Cardiac muscle cell (in vitro differentiated cells and primary cell): ENCODE results near the gene NDUFAF8. TPM values are rescaled to one million over a fixed set of nuclear protein-coding genes. Genes with fewer than 3 reads are reported as not detected.

ENCODE experiments used
- DNase-seq, 2 donors: peaks; one replicate each; pipeline versions ENCODE4 v3.0.0 to v3.0.0-alpha.2; 2010 to 2017; ENCODE audit warnings: low read depth in 1 of 2, low spot score in 1 of 2
- H3K27ac ChIP-seq: fragments of 200-600 bp; sonication (generic); 2 replicates; pipeline ENCODE4 v1.5.1; 2016
- H3K27me3 ChIP-seq: fragments of 200-600 bp; sonication (generic); 2 replicates; pipeline ENCODE4 v1.6.0; 2016; ENCODE audit warnings: control low read depth
- H3K36me3 ChIP-seq: fragments of 200-600 bp; sonication (generic); 2 replicates; pipeline ENCODE4 v1.5.1; 2016; ENCODE audit warnings: control low read depth
- H3K4me1 ChIP-seq: fragments of 200-600 bp; sonication (generic); 2 replicates; pipeline ENCODE4 v1.8.1; 2017; ENCODE audit warnings: low read depth, mild to moderate bottlenecking, mixed run types
- H3K4me3 ChIP-seq: fragments of 200-600 bp; sonication (generic); 2 replicates; pipeline ENCODE4 v1.5.1; 2016; ENCODE audit warnings: mild to moderate bottlenecking
- H3K9me3 ChIP-seq: fragments of 200-600 bp; sonication (generic); 2 replicates; pipeline ENCODE4 v1.5.1; 2017; ENCODE audit warnings: low read depth, mild to moderate bottlenecking, control low read depth
- CTCF ChIP-seq: IDR thresholded peaks from 2 replicates; pipeline ENCODE4 v1.5.1; 2012; ENCODE audit warnings: low read depth, mild to moderate bottlenecking, low read length
- polyA plus RNA-seq: library from polyadenylated mRNA; unstranded; fragments of >200 nt; fragmentation: Nextera tagmentation; extraction: Ambion mirVana; gene quantifications from 2 replicates; pipeline ENCODE4 v1.2.1, GENCODE V29; 2016
- total RNA-seq: library from RNA; depleted of rRNA; stranded (reverse); fragments of >200 nt; gene quantifications from 2 replicates; pipeline ENCODE4 v1.2.3, GENCODE V29; 2016

The NDUFAF8 gene
- total and polyA plus RNA-seq, 2 experiments from 2014 or later, result 52.3 to 142 TPM

- H3K4me1 ChIP-seq, result peaks cover 14% of the 10 kb centered on the region
- H3K27ac ChIP-seq, result no peak overlapping the region
- no peak overlapping the region for H3K4me3 ChIP-seq
- H3K9me3 ChIP-seq, result no peaks in the 10 kb centered on the region
- H3K27me3 ChIP-seq, result no peaks in the 10 kb centered on the region
- no peak for TF ChIP-seq CTCF
- H3K36me3 ChIP-seq, result peaks cover 2% of the 10 kb centered on the region
- DNase-seq, result no peak
Observed at GRCh38 chr17:81289627-81290026, 50.5 kb downstream of the NDUFAF8 start.

GRCh38 chr17:81290230-81290629 lies 51.1 kb downstream of the NDUFAF8 start:
- Histone ChIP-seq H3K27me3 (no peaks in the 10 kb centered on the region), H3K27ac (no peak overlapping the region), H3K36me3 (peaks cover 2% of the 10 kb centered on the region), H3K9me3 (no peaks in the 10 kb centered on the region), H3K4me1 (peaks cover 8% of the 10 kb centered on the region), H3K4me3 (no peak overlapping the region)
- TF ChIP-seq CTCF, result no peak
- no peak for DNase-seq

Other genes with a start within 250 kb of the NDUFAF8 start
- 35.5 and 41.4 TPM in 2 replicates for gene CHMP6, start 247.5 kb upstream of the NDUFAF8 start, total RNA-seq
- gene CHMP6, start 247.5 kb upstream of the NDUFAF8 start, polyA plus RNA-seq, result 46.4 and 58.8 TPM in 2 replicates
- 16.2 and 24.9 TPM in 2 replicates for gene BAIAP2, start 204.2 kb upstream of the NDUFAF8 start, total RNA-seq
- gene BAIAP2, start 204.2 kb upstream of the NDUFAF8 start, polyA plus RNA-seq, result 22.4 and 22.5 TPM in 2 replicates
- gene PVALEF, start 73.8 kb upstream of the NDUFAF8 start, total RNA-seq, result 0.67 and 0.86 TPM in 2 replicates
- gene PVALEF, start 73.8 kb upstream of the NDUFAF8 start, polyA plus RNA-seq, result 0.37 and 0.44 TPM in 2 replicates
- 13.8 and 21.9 TPM in 2 replicates for gene AATK, start 73.1 kb upstream of the NDUFAF8 start, total RNA-seq
- gene AATK, start 73.1 kb upstream of the NDUFAF8 start, polyA plus RNA-seq, result 8.0 and 17.1 TPM in 2 replicates
- gene CEP131, start 16.4 kb upstream of the NDUFAF8 start, total RNA-seq, result 23.2 and 37.0 TPM in 2 replicates
- 29.2 and 35.4 TPM in 2 replicates for gene CEP131, start 16.4 kb upstream of the NDUFAF8 start, polyA plus RNA-seq
- gene TEPSIN, start 263 bp upstream of the NDUFAF8 start, total RNA-seq, result 42.4 and 52.5 TPM in 2 replicates
- gene TEPSIN, start 263 bp upstream of the NDUFAF8 start, polyA plus RNA-seq, result 19.7 and 34.8 TPM in 2 replicates
- 104 and 131 TPM in 2 replicates for gene SLC38A10, start 56.0 kb downstream of the NDUFAF8 start, total RNA-seq
- gene SLC38A10, start 56.0 kb downstream of the NDUFAF8 start, polyA plus RNA-seq, result 68.1 and 94.4 TPM in 2 replicates
- 27.1 and 47.3 TPM in 2 replicates for gene BAHCC1, start 156.1 kb downstream of the NDUFAF8 start, total RNA-seq
- 20.0 and 20.3 TPM in 2 replicates for gene BAHCC1, start 156.1 kb downstream of the NDUFAF8 start, polyA plus RNA-seq